Measurements from ENCODE around the gene CHN1.

CHN1 gene

DNA sequence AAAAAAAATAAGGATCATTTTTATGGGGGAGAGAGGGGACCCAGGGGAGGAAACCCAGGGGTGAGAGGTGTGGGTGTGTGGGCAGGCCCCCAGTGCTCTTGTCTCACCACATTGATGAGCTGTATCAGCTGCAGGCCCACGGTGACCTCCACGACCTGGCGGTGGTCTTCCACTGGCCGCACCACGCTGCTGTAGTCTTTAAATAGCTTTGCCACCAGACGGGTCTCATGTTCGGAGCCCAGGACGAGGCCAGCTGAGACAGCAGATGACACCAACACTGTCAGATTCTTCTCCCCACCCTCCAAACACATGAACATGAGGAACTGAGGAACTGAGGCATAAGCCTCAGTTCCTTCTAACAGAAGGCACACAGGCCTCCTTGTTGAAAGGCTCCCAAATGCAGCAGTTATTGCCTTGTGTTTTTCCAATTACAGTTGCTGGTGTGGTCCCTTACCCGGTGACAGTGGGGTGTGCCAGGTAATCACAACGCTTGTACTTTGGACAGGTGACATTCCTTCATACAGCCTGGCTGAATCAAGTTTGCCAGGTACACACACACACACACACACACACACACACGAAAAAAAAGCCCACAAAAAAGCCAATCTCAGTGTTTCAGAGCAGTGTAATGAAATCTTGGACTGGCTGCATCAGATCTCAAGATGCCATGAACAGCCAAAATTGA, 245.7 kb downstream of the CHN1 start:
- H3K4me3 ChIP-seq (ENCODE audit: low read depth, low read length), result no peak overlapping the region
- no peak for DNase-seq (ENCODE audit: low read depth)
- TF ChIP-seq, protein P1, sequence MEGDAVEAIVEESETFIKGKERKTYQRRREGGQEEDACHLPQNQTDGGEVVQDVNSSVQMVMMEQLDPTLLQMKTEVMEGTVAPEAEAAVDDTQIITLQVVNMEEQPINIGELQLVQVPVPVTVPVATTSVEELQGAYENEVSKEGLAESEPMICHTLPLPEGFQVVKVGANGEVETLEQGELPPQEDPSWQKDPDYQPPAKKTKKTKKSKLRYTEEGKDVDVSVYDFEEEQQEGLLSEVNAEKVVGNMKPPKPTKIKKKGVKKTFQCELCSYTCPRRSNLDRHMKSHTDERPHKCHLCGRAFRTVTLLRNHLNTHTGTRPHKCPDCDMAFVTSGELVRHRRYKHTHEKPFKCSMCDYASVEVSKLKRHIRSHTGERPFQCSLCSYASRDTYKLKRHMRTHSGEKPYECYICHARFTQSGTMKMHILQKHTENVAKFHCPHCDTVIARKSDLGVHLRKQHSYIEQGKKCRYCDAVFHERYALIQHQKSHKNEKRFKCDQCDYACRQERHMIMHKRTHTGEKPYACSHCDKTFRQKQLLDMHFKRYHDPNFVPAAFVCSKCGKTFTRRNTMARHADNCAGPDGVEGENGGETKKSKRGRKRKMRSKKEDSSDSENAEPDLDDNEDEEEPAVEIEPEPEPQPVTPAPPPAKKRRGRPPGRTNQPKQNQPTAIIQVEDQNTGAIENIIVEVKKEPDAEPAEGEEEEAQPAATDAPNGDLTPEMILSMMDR (IDR thresholded peaks at IDR 0.05; ENCODE audit: control insufficient read depth, extremely low read depth, insufficient read depth), result no peak

DNA sequence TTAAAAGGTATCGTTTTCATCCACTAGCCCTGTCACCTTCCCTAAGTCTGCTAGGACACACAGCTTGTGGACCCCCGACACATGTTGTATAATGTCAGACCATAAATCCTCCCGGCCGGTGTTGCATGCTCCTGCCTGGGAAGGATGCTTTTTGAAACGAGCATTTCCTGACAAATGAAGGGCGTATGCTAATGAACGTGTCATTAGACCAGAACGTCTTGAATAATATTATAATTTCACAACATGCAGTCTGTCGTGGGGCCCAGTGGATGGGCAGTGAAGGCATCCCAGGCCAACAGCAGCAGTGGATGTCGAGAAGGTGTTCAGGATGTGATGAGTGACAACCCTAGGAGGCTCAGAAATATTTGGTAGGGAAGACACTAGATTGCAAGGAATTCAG, 248.4 kb downstream of the CHN1 start:
- TF ChIP-seq, protein P1 (IDR thresholded peaks at IDR 0.05; ENCODE audit: control insufficient read depth, extremely low read depth, insufficient read depth), result no peak
- H3K4me3 ChIP-seq (ENCODE audit: low read depth, low read length), result no peak overlapping the region
- DNase-seq (ENCODE audit: low read depth), result no peak

DNA sequence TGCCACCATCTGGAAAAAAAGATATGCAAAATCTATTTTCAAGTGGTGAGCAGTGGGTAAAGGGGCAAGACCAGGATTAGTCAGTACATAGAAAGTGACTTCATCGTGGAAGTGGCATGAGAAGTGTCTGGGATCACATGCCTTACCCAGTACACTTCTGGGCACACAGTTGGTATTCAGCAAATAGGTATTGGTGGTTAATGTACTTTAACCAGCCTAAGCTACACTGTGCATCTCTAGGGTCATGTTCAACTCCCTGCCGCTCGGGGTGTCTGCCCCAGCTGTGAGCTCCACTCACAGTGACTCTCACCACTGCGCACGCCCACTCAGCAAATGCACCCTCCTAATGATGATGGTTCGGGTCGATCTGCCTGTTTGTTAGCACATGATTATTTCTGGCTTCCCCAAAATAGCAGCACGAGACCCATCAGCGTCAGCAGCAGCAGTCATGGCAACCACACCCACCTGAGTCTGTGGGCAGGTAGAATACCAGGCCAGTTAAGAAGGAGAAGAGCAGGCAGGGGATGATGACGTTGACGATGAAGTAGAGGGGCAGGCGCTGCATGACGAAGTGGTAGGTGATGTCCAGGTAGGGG, 252.0 kb downstream of the CHN1 start:
- no peak overlapping the region for H3K4me3 ChIP-seq (ENCODE audit: low read depth, low read length)

DNA sequence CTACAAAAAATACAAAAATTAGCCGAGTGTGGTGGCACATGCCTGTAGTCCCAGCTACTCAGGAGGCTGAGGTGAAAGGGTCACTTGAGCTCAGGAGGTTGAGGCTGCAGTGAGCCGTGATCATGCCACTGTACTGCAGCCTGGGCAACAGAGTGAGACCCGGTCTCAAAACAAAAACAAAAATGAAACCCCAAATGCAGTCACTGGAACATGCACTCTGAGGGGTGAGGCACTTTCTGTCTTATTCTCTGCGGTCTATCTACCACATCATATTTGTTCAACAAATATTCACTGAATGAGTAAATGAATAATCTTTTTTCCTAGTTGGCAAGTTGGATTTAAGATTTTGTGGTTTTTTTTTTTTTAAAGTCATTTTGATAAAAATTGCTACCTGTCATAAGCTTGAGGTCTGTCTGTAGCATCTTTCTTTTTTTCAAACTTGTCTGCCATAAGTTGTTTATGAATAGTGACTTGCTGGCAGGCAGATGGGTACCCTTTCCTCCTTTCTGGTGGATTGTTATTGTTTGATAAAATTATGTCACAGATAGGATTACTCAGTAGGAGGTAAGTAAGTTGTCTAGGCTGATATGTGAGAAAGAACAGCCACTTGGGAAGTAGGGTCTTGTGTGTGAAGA, 252.7 kb downstream of the CHN1 start:
- DNase-seq (ENCODE audit: low read depth), result no peak
- TF ChIP-seq, protein P1 (IDR thresholded peaks at IDR 0.05; ENCODE audit: control insufficient read depth, extremely low read depth, insufficient read depth), result no peak
- no peak overlapping the region for H3K4me3 ChIP-seq (ENCODE audit: low read depth, low read length)

More for the DNA sequence above, 252.0 kb downstream of the CHN1 start:
- no peak for DNase-seq (ENCODE audit: low read depth)
- TF ChIP-seq, protein P1 (IDR thresholded peaks at IDR 0.05; ENCODE audit: control insufficient read depth, extremely low read depth, insufficient read depth), result no peak

DNA sequence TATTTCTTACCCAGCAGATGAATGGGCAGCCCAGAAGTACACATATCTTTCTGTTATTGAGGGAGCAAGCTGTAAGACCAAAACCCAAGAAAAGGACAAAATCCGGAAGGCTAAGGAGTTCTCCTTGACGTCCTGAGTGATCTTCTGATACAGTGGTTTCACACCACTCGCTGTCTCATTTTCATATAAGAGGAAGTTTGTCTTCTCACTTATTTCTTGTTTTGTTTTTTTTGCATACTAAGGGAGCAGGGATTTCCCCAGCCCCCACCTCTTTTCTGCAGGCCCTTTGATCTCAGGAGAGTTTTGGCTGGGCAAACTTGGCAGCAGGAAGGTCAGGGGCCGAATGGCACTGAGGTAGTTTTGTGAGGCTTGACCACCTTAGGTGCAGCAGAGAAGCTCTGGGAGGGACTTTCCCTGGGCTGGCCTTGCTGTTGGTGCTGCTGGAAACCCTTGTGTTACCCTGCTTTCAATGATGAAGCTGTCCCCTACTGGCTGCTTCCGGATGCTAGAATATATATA, 254.2 kb downstream of the CHN1 start:
- no peak for DNase-seq (ENCODE audit: low read depth)
- no peak overlapping the region for H3K4me3 ChIP-seq (ENCODE audit: low read depth, low read length)
- TF ChIP-seq, protein P1 (IDR thresholded peaks at IDR 0.05; ENCODE audit: control insufficient read depth, extremely low read depth, insufficient read depth), result no peak

DNA sequence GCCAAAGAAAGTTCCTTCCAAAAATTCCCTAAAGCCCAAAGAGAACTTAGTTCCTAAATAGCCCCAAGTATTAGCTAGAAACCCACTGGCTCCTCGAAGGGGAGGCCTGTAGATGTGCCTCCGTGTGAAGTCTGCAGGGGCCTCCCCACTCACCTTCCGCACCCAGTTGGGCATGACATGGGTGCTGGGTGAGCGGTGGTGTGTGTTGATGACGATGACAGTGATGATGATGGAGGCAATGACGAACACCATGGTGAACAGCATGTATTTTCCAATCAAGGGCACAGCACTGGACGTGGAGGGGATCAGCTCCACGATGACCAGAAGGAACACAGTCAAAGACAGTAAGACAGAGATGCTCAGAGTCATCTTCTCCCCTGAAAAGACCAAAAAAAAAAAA, 255.4 kb downstream of the CHN1 start:
- TF ChIP-seq, protein P1 (IDR thresholded peaks at IDR 0.05; ENCODE audit: control insufficient read depth, extremely low read depth, insufficient read depth), result no peak
- no peak for DNase-seq (ENCODE audit: low read depth)
- H3K4me3 ChIP-seq (ENCODE audit: low read depth, low read length), result no peak overlapping the region
